GM23248 (cell line): ENCODE results near the gene CASKIN1. TPM values are rescaled to one million over a fixed set of nuclear protein-coding genes. Genes with fewer than 3 reads are reported as not detected.

Experiments used
- DNase-seq: peaks from one replicate; pipeline ENCODE4 v3.0.0-alpha.2; 2015
- H2AFZ ChIP-seq: fragments of 200-600 bp; sonication (generic); 2 replicates; pipeline ENCODE4 v1.6.1; 2016; ENCODE audit warnings: antibody characterized with exemption
- H3F3A ChIP-seq: fragments of 200-600 bp; sonication (generic); 2 replicates; pipeline ENCODE4 v1.6.1; 2016; ENCODE audit warnings: mild to moderate bottlenecking, antibody characterized with exemption, mixed run types; ENCODE audit not compliant: insufficient read depth
- H3K27ac ChIP-seq: fragments of 200-600 bp; sonication (generic); 2 replicates; pipeline ENCODE4 v1.5.1; 2016; ENCODE audit warnings: mild to moderate bottlenecking
- H3K27me3 ChIP-seq: fragments of 200-600 bp; sonication (generic); replicated peaks from 2 replicates; pipeline ENCODE4 v1.6.1; 2016; ENCODE audit warnings: mild to moderate bottlenecking; ENCODE audit not compliant: insufficient read depth
- H3K36me3 ChIP-seq: fragments of 200-600 bp; sonication (generic); 2 replicates; pipeline ENCODE4 v1.6.1; 2016; ENCODE audit warnings: low read depth, mild to moderate bottlenecking
- H3K4me1 ChIP-seq: fragments of 200-600 bp; sonication (generic); 2 replicates; pipeline ENCODE4 v1.6.1; 2016; ENCODE audit warnings: mild to moderate bottlenecking; ENCODE audit not compliant: insufficient read depth
- H3K4me2 ChIP-seq: fragments of 200-600 bp; sonication (generic); one replicate; pipeline ENCODE4 v1.6.1; 2016; ENCODE audit warnings: mild to moderate bottlenecking; ENCODE audit not compliant: unreplicated experiment
- H3K4me3 ChIP-seq: fragments of 200-600 bp; sonication (generic); 2 replicates; pipeline ENCODE4 v1.5.1; 2016; ENCODE audit warnings: mild to moderate bottlenecking
- H3K79me2 ChIP-seq: fragments of 200-600 bp; sonication (generic); 2 replicates; pipeline ENCODE4 v1.6.1; 2016; ENCODE audit warnings: mild to moderate bottlenecking; ENCODE audit not compliant: insufficient read depth
- H3K9ac ChIP-seq: fragments of 200-600 bp; sonication (generic); 2 replicates; pipeline ENCODE4 v1.6.1; 2016; ENCODE audit warnings: mild to moderate bottlenecking
- H3K9me2 ChIP-seq: fragments of 200-600 bp; sonication (generic); 2 replicates; pipeline ENCODE4 v1.6.1; 2016; ENCODE audit warnings: mixed run types, mild to moderate bottlenecking, moderate library complexity; ENCODE audit not compliant: insufficient read depth
- H3K9me3 ChIP-seq: fragments of 200-600 bp; sonication (generic); one replicate; pipeline ENCODE4 v1.6.1; 2017; ENCODE audit warnings: low read depth
- H4K20me1 ChIP-seq: fragments of 200-600 bp; sonication (generic); 2 replicates; pipeline ENCODE4 v1.6.0; 2016; ENCODE audit not compliant: insufficient read depth
- EZH2 ChIP-seq: fragments of 200-600 bp; sonication (generic); IDR thresholded peaks from 2 replicates; pipeline ENCODE4 v1.6.1; 2018; ENCODE audit warnings: antibody characterized with exemption, mild to moderate bottlenecking; ENCODE audit not compliant: insufficient read depth, poor library complexity, severe bottlenecking
- EZH2phosphoT487 ChIP-seq: fragments of 200-600 bp; sonication (generic); IDR thresholded peaks from 2 replicates; pipeline ENCODE4 v1.6.1; 2018; ENCODE audit warnings: antibody characterized with exemption, moderate library complexity, mild to moderate bottlenecking, low read depth; ENCODE audit not compliant: insufficient read depth
- WGBS, 2 experiments: methylation state at CpG; one replicate each; pipeline ENCODE4 v1.1.6; 2015 to 2017; ENCODE audit warnings: low lambda C conversion rate in 2 of 2, low coverage in 1 of 2; ENCODE audit errors: missing lambda C conversion rate in 2 of 2; 5-methylcytosine and 5-hydroxymethylcytosine counted together
- in situ Hi-C: fragments of 300-500 bp; cut with MboI; formaldehyde crosslinking; loops from 2 replicates; pipeline ENCODE4 v1.15.0; 2020
- polyA plus RNA-seq: library from polyadenylated mRNA; unstranded; fragments of >200 nt; fragmentation: Nextera tagmentation; extraction: Ambion mirVana; gene quantifications from 2 replicates; pipeline ENCODE4 v1.2.1, GENCODE V29; 2016
- total RNA-seq: library from RNA; depleted of rRNA; stranded (reverse); fragments of >200 nt; shearing (Covaris generic); gene quantifications from 2 replicates; pipeline ENCODE4 v1.2.3, GENCODE V29; 2014

Gene CASKIN1
- total and polyA plus RNA-seq, 2 experiments from 2014 or later, result not detected

DNA sequence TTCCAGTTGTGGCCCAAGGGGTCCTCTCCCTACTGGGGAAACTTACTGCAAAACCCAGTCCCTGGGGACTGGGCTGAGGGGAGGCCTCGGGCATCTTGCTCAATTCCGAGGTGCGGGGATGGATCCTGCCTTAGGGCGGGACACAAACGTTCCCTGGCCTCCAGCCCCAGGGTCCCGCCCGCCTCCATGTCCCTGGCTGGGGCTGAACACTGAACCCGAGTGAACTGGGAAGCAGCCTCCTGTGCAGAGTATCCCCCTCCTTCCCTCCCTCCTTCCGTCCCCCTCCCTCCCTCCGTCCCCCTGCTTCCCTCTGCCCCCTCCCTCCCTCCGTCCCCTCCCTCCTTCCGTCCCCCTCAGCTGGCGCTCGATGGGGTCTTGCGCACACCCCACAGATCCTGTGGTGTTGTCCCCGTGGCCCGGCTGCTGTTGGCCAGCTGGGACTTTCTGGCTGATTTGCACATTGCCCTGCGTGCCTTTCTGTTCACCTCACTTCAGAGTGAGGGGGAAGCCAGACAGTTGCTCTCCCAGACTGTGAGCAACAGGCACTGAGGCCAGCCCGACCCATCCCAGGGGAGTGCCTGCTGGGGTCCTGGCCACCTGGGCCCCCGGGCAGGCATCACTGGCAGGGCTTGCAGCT is 35.4 kb downstream of the CASKIN1 start:
- H3K79me2 ChIP-seq, result peaks cover 85% of the 10 kb centered on the region
- H3K9ac ChIP-seq, result peak overlapping the region; percentile 48
- H3K9me2 ChIP-seq, result no peaks in the 10 kb centered on the region
- in situ Hi-C loops, result no loop called here
- H2AFZ ChIP-seq, result no peak overlapping the region
- no peaks in the 10 kb centered on the region; the same call in 1 of the 2 replicates for H3K36me3 ChIP-seq
- H3K4me3 ChIP-seq, result peak overlapping the region; percentile 35
- H4K20me1 ChIP-seq, result no peaks in the 10 kb centered on the region
- H3K4me2 ChIP-seq, result peak overlapping the region; percentile 27
- no peaks in the 10 kb centered on the region for H3K27me3 ChIP-seq
- peak overlapping the region; percentile 85 for H3K27ac ChIP-seq
- no peaks in the 10 kb centered on the region for H3K9me3 ChIP-seq
- H3K4me1 ChIP-seq, result peaks cover 42% of the 10 kb centered on the region
- 4 to 7% methylated on average over 13 to 18 of the region's 20 CpGs for WGBS, 2 experiments
- TF ChIP-seq EZH2 (no peak), EZH2phosphoT487 (no peak)
- H3F3A ChIP-seq, result no peaks in the 10 kb centered on the region; the same call in 1 of the 2 replicates
- peak; percentile 93 for DNase-seq

DNA sequence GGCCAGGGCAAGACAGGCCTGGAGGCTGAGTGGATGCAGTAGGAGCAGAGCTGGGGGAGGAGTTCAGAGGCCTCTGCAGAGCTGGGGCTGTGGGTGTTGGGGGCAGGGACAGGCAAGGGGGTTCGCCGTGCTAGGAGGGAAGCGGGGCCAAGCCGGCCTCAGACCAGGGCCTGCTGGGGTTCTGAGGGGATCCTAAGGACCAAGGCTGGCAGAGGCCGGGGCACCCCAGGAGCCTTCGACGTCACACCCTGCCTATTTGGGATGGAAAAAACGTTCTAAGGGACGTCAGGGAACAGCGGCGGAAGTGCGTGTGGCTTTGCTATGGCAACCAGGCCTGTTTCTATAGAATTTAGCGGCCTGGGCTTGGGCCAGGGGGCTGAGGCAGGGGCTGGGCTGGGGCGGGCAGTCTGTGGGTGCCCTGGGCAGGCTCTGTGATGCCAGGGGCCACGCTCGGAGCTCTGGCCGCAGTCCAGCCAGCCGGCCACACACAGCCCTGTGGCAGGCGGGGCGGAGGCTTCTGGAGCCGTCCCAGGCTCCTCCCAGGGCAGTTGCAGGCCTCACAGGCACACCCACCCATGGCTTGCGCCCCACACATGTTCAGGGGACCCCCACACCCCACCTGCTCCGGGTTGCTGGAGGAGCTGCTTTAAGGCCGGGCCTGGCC is 37.1 kb downstream of the CASKIN1 start:
- 24 to 28% methylated on average over 11 to 17 of the region's 24 CpGs for WGBS, 2 experiments
- H3F3A ChIP-seq, result peaks cover 6% of the 10 kb centered on the region
- peak overlapping the region; percentile 85 for H3K27ac ChIP-seq
- peak overlapping the region; percentile 16 for H3K4me2 ChIP-seq
- peak; percentile 82 for DNase-seq
- peak overlapping the region; percentile 33; the same call in 1 of the 2 replicates for H3K4me3 ChIP-seq
- H3K79me2 ChIP-seq, result peaks cover 82% of the 10 kb centered on the region
- H3K4me1 ChIP-seq, result peaks cover 42% of the 10 kb centered on the region
- peak overlapping the region; percentile 75 for H3K9ac ChIP-seq
- H2AFZ ChIP-seq, result no peak overlapping the region
- TF ChIP-seq EZH2, result no peak
- TF ChIP-seq EZH2phosphoT487, result no peak
- no peaks in the 10 kb centered on the region for H3K9me3 ChIP-seq
- no peaks in the 10 kb centered on the region for H3K36me3 ChIP-seq
- no peaks in the 10 kb centered on the region for H3K9me2 ChIP-seq
- in situ Hi-C loops, result no loop called here
- no peaks in the 10 kb centered on the region for H3K27me3 ChIP-seq
- no peaks in the 10 kb centered on the region for H4K20me1 ChIP-seq

DNA sequence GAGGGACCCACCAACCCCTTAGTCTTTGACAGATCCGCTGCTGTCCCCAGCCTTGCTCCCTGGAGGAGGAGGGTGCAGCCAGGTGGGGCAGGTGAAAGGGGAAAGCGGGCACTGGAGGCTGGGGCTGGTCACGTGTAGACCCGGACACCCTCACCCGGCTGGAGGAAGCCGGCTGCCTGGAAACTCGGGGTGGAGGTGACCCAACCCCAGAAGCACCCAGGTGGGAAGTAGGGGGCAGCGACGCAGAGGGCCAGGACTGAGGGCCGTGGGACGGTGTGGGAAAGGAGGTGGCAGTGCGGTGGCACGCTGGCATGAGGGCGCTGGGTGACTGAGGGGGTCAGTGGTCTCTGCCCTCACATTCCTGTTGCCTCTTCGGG is 38.2 kb downstream of the CASKIN1 start:
- no peaks in the 10 kb centered on the region for H3K9me3 ChIP-seq
- H4K20me1 ChIP-seq, result peaks cover 7% of the 10 kb centered on the region; the same call in 1 of the 2 replicates
- no peak overlapping the region for H3K4me3 ChIP-seq
- peak overlapping the region; percentile 85 for H3K27ac ChIP-seq
- H3K27me3 ChIP-seq, result no peaks in the 10 kb centered on the region
- H3F3A ChIP-seq, result peaks cover 13% of the 10 kb centered on the region
- DNase-seq, result no peak
- H3K4me1 ChIP-seq, result peaks cover 42% of the 10 kb centered on the region
- H3K79me2 ChIP-seq, result peaks cover 82% of the 10 kb centered on the region
- 89 to 94% methylated on average over 12 to 15 of the region's 15 CpGs for WGBS, 2 experiments
- peak overlapping the region; percentile 89; the same call in 1 of the 2 replicates for H3K9ac ChIP-seq
- H2AFZ ChIP-seq, result no peak overlapping the region
- peaks cover 4% of the 10 kb centered on the region; the same call in 1 of the 2 replicates for H3K36me3 ChIP-seq
- no peaks in the 10 kb centered on the region for H3K9me2 ChIP-seq
- in situ Hi-C loops, result no loop called here
- no peak for TF ChIP-seq EZH2phosphoT487
- no peak overlapping the region for H3K4me2 ChIP-seq

DNA sequence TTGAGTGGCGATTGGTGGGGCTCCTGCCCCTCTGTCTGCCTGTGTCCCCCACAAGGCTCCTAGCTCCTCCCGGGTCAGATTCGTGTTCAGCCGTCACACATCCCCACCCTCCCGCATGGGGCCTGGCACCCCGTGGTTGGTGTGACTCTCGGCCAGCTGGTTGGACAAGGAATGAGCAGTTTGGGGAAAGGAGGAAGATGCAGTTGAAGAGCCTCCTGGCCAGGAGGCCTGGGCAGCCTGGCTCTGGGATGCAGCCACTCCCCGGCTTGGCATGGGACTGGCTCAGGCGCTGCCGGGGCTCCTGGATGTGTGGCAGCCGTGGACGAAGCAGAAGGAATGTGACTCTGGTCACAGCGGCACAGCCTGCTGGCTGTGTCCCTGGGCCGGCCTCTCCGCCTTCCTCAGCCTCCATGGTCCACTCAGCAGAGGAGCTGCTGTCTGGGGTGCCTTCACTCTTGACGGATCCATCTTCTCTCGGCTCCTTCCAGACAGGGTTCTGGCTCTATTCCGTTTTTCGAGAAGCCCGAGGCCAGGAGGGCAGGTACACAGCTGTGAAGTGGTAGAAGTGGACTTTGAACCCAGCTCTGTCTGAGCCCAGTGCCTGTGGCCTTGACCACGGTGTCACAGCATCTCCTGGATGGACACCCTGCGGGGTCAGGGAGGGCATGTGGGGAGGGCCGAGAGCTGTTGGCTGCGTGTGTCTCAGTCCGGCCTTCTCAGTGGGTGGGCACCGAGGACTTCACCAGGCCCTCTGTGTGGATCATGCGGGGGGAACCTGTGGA is 38.7 kb downstream of the CASKIN1 start:
- WGBS, 2 experiments, result 50 to 51% methylated on average over 27 of the region's 27 CpGs
- H3K4me3 ChIP-seq, result peak overlapping the region; percentile 96
- H3K9me2 ChIP-seq, result no peaks in the 10 kb centered on the region
- H3K27me3 ChIP-seq, result no peaks in the 10 kb centered on the region
- H3K9me3 ChIP-seq, result no peaks in the 10 kb centered on the region
- H3F3A ChIP-seq, result peaks cover 18% of the 10 kb centered on the region
- peak; percentile 52 for DNase-seq
- no peak for TF ChIP-seq EZH2phosphoT487
- no peak for TF ChIP-seq EZH2
- H3K27ac ChIP-seq, result peak overlapping the region; percentile 52
- peaks cover 4% of the 10 kb centered on the region; the same call in 1 of the 2 replicates for H3K36me3 ChIP-seq
- H2AFZ ChIP-seq, result no peak overlapping the region
- H4K20me1 ChIP-seq, result peaks cover 13% of the 10 kb centered on the region; the same call in 1 of the 2 replicates
- H3K79me2 ChIP-seq, result peaks cover 82% of the 10 kb centered on the region
- H3K4me2 ChIP-seq, result peak overlapping the region; percentile 96
- H3K9ac ChIP-seq, result peak overlapping the region; percentile 89
- in situ Hi-C loops, result no loop called here
- peaks cover 44% of the 10 kb centered on the region for H3K4me1 ChIP-seq
